ENCODE measurements around the gene CALB2.

CALB2 gene

GRCh38 chr16:71380831-71381230 is 22.3 kb downstream of the CALB2 start:
- in situ Hi-C loops (cut with HindIII; ENCODE audit: low sequenced_read_pairs): no loop called here
- DNase-seq (ENCODE audit: low read depth, low spot score): no peak
- TF ChIP-seq, protein P1, sequence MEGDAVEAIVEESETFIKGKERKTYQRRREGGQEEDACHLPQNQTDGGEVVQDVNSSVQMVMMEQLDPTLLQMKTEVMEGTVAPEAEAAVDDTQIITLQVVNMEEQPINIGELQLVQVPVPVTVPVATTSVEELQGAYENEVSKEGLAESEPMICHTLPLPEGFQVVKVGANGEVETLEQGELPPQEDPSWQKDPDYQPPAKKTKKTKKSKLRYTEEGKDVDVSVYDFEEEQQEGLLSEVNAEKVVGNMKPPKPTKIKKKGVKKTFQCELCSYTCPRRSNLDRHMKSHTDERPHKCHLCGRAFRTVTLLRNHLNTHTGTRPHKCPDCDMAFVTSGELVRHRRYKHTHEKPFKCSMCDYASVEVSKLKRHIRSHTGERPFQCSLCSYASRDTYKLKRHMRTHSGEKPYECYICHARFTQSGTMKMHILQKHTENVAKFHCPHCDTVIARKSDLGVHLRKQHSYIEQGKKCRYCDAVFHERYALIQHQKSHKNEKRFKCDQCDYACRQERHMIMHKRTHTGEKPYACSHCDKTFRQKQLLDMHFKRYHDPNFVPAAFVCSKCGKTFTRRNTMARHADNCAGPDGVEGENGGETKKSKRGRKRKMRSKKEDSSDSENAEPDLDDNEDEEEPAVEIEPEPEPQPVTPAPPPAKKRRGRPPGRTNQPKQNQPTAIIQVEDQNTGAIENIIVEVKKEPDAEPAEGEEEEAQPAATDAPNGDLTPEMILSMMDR (IDR thresholded peaks at IDR 0.05; ENCODE audit: low read depth, low read length): no peak
- no peak overlapping the region for H3K4me3 ChIP-seq (ENCODE audit: low read depth, low read length)

GRCh38 chr16:71383054-71383773 is 24.7 kb downstream of the CALB2 start:
- no peak overlapping the region for H3K4me3 ChIP-seq (ENCODE audit: low read depth, low read length)
- DNase-seq (ENCODE audit: low read depth, low spot score): no peak
- in situ Hi-C loops (cut with HindIII; ENCODE audit: low sequenced_read_pairs): no loop called here
- TF ChIP-seq, protein P1 (IDR thresholded peaks at IDR 0.05; ENCODE audit: low read depth, low read length): no peak

GRCh38 chr16:71384073-71384724 is 25.7 kb downstream of the CALB2 start:
- TF ChIP-seq, protein P1 (IDR thresholded peaks at IDR 0.05; ENCODE audit: low read depth, low read length): no peak
- no peak overlapping the region for H3K4me3 ChIP-seq (ENCODE audit: low read depth, low read length)
- in situ Hi-C loops (cut with HindIII; ENCODE audit: low sequenced_read_pairs): no loop called here
- DNase-seq (ENCODE audit: low read depth, low spot score): no peak

DNA sequence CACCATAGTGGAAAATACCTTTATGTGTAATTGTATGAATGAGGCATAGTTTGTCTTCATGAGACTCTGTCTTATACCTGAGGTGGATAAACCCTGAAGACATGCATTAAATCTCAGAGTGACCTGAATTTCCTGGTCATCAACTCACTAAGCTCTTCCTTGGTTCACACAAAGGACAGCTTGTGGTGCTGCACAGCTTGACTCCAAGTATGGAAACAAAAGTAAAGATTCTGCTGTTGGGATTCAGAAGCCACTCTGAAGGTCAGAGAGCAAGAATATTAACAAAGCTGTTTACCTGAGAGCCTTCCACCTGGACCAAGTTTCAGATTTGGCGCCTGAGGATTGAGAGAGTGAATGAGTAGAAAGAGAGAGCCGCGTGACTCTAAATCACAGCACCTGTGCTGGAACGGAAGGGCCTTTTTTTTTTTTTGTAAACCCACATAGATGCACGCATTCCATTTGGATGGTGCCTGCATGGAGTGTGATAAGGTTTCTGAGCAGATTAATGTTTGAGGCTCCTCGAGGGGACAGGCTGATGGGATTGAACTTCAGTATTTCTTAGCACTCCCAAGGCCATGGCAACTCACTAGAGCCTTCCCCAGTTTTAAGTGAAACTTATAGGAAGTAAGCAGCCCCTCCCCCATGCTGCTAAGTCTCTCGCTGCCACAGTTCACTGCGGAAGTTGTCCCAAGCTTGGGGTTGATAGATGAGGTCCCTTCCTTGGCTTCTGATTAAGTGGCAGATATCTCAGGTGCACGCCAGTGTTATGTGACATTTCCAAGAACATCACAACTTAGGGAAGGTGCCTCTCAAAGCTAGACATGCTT is 28.7 kb downstream of the CALB2 start:
- in situ Hi-C loops (cut with HindIII; ENCODE audit: low sequenced_read_pairs): no loop called here
- H3K4me3 ChIP-seq (ENCODE audit: low read depth, low read length): no peak overlapping the region
- TF ChIP-seq, protein P1 (IDR thresholded peaks at IDR 0.05; ENCODE audit: low read depth, low read length): no peak
- DNase-seq (ENCODE audit: low read depth, low spot score): no peak

- in situ Hi-C loops (cut with HindIII; ENCODE audit: low sequenced_read_pairs): no loop called here
- no peak overlapping the region for H3K4me3 ChIP-seq (ENCODE audit: low read depth, low read length)
- DNase-seq (ENCODE audit: low read depth, low spot score): no peak
- TF ChIP-seq, protein P1 (IDR thresholded peaks at IDR 0.05; ENCODE audit: low read depth, low read length): no peak
Measured at GRCh38 chr16:71389330-71389729, 30.8 kb downstream of the CALB2 start.

- DNase-seq (ENCODE audit: low read depth, low spot score): no peak
- no peak overlapping the region for H3K4me3 ChIP-seq (ENCODE audit: low read depth, low read length)
- in situ Hi-C loops (cut with HindIII; ENCODE audit: low sequenced_read_pairs): no loop called here
- TF ChIP-seq, protein P1 (IDR thresholded peaks at IDR 0.05; ENCODE audit: low read depth, low read length): no peak
Measured at GRCh38 chr16:71396594-71396993, 38.1 kb downstream of the CALB2 start.
